GM21786 (cell line): ENCODE data around the gene LINGO1.

Experiments used
- ATAC-seq: cut with Tn5 transposase; IDR thresholded peaks from one replicate; pipeline ENCODE4 v1.9.1; 2021; ENCODE audit not compliant: unreplicated experiment

LINGO1 gene

DNA sequence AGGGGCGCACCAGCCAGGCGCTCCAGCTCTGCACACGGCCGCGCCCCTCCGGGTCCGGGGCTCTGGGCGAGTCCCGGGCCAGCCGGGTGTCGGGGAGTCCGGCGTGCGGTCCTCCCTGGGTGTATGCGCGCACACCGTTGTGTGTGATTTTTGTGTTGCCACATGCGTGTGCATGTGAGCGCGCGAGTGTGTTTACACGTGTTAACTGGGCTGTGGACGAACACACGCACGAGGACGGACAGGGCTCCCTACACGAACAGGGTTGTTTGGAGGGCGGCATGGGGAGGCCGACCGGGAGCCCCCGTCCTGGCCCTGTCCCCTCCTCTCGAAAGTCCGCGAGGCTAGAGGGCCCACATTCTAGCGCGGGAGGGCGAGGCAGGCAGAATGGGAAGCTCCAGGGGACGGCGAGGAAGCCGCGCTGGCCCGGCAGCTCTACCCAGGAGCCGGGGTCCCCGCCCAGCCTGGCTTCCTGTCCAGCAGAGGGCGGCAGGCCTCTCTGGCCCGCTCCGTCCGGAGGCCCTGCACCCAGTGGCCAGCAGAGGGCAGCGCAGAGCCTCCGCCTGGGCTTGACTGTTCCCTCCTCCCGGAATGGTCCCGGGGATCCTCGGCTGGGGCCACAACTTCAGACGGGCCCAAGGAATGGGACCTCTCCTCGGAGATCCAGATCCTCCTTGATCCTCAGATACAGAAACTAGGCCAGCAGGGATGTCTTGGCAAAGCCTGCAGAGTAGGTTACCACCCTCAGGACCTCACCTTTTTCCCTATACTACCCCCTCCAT, 611 bp upstream of the LINGO1 start:
- ATAC-seq: no peak

DNA sequence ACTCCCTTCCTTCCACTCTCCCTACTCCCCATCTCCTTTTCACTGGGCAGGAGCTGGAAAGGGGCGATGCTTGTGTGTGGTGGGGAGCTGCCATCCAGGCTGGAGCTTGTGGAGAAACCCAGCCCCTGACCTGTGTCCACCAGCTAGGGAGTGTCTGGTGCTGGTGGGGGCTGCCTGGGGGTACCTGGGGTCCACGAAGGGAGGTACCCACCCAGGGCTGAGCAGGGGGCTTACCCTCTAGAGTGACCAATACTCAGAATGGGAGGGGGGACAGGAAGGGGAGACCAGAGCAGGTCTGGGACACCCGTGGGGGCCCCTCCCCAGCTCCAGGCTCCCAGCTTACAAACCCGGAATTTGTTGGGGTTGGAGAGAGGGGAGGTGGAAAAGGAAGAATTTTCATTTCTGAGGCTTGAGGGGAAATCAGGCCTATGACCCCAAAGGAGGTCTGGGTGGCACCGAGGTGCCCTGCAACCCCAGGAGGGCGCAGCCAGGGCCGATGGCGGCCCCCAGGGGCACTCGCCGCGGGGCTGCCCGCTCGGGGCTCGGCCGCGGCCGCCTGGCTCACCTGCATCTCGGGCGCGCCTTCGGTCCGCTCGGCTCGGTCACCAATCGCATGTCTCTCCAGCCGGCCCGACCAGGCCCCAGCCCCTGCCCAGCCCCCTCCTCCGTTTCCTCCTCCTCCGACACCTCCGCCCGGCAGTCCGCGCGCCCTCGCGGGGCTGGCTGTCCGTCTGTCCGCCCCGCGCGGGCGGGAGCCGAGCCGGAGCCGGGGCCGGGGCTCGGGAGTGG, 773 bp downstream of the LINGO1 start:
- no peak for ATAC-seq

DNA sequence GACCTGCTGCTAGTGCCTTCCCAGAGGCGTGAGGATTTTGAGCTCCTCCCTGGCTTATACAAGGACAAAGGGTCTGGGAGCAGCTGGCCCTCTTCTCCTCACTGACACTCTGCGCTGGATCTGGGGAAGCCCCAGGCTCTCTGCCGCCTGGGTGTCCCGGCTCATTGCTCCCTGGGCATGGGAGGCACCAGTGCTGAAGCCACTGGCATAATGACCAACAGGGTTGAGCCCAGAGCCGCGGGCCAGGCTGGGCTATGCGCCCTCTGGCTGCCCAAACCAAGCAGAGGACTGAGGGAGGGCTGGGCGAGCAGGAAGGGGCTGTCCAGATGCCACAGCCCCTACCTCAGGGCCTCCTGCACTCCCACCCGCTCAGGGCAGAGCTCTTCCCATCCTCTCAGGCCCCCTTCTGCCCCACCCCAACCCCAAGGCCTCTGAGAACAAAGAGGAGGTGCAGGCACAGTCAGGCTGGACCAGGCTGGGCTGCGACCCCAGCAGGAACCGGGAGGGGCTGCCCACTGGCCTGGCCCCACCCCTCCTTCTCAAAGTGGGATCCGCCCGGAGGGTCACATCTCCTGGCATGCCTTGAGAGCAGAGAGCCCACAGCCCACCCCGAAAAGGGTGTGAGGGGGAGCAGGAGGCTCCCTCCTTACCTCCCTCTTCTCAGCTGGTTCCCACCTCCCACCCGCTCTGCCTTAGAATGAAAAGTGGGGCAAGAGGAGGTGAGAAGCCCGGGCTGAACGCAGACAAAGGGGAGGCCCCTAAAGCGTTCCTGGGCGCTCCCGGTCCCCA, 1.6 kb downstream of the LINGO1 start:
- no peak for ATAC-seq

DNA sequence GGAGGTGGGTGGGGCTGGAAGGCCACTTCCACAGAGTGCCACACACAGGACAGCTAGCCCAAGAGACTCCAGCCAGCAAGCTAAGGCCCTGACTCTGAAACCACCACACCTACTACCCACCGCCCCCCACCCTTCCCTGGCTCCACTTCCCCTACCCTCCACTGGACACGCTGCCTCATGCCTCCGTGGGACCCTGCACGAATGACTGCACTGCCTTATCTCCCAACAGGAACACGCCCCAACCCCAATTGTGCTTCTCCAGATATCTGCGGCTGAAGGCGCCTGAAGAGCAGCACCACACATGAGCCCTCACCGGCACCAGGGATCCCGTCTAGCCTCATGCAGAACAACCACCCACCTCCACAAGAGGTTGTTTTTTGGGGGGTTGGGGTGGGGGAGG, 2.7 kb downstream of the LINGO1 start:
- ATAC-seq: no peak

DNA sequence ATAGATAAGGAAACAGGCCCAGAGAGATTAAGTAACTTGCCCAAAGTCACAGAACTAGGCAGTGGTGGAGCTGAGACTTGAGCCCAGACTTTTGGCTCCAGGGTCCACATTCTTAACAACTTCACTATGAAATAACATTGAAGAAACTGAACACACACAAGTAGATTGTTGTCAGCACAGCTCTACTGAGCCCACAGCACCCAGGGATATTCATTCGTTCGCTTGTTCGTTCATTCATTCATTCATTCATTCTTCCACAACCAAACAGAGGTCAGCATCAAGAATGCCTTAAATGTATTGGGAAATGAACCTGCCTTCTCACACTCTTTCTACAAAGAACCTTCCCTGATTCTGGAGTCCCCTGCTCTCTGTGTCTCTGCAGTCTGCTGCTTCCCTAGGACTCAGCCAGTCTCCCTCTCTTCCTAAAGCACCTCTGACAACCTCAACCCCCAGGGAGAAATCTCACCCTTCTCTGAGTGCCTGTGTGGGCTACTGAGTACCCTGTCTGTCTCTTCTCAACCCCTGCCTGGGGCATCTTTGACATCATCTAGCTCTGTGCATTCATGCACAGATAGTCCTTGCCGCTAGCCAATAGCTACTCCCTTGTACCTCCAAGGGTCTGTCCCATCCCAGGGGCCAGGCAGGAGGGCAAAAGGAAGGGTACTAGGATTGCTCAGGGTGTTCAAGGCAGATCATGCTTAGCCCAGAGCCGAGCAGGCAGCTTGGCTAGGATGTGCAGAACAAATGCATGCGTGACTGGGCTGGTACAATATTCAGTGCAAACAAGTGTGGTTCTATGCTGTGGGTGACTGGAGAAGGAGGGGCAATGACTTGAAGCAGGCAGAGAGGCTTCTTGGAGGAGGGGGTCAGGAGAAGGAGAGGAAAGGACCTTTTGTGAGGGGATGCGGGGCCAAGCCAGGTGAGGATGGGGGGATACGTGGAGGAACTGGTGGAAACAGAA, 3.4 kb downstream of the LINGO1 start:
- ATAC-seq: no peak

DNA sequence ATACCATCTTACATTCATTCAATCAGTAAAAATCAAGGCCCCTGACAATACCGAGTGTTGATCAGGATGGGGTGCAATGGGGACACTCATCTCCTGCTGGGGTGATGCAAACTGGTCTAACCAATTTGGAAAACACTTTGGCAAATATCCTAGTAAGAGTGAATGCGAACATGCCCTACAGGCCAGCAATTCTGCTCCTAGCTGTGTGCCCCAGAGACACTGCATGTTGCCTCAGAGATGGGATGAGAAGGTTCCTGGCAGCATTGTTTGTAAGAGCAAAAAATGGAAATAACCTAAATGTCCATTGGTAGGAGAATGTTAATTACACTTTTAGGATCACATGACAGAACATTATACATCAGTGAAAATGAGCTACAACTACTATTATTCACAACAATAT, 4.7 kb downstream of the LINGO1 start:
- ATAC-seq: no peak

DNA sequence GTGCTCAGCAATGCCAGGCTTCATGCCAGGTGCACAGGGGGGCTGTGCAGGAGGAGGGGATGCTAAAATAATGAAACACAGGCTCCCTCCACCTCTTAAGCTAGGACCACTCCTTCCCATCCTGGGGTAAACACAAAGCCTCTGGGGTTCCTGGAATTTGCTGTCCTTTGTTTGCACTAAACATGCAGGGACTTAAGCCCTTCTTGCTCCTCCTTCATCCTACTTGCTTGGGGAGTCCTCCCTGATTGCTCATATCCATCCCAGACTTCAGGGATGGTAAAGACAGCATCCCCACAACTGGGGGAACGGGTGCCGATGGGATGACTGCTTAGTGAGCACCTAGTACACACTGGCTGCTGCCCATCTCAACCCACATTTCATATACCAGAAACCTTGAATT, 5.1 kb downstream of the LINGO1 start:
- no peak for ATAC-seq

DNA sequence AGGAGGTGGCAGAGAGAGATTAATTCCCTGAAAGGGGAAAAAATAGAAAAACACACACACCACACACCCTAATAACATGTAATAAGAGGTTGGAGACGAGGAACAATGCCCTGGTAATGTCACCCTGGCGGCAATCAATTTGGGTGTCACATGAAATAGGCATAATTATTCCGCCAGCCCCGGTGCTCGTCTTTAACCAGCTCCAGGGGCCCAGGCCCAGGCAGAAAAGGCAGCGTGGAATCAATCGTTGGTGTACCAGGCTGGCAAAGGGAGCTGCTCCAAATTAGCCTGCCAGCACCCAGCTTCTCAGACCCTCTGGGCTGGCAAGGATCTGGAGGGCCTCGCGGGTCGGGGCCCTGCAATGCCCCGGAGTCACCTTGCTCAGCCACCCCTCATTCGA, 5.6 kb downstream of the LINGO1 start:
- no peak for ATAC-seq

DNA sequence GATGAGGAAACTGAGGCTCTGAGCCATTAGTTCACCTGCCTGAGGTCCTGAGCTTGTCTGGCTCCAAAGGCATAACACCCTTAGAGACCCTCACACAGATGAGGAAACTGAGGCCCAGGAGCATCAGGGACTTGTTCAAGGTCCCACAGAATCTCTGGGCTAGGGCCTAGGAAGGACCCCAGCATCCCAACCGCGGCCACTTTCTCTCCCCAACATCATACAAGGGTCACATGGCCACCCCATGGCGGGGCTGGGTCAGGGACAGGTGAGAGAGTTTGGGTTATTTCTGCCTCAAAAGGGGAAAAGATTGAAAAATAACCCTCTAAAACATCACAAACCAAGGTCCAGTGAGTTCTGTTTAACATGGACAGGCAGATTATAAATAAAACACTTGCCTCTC, 6.7 kb downstream of the LINGO1 start:
- ATAC-seq: no peak

DNA sequence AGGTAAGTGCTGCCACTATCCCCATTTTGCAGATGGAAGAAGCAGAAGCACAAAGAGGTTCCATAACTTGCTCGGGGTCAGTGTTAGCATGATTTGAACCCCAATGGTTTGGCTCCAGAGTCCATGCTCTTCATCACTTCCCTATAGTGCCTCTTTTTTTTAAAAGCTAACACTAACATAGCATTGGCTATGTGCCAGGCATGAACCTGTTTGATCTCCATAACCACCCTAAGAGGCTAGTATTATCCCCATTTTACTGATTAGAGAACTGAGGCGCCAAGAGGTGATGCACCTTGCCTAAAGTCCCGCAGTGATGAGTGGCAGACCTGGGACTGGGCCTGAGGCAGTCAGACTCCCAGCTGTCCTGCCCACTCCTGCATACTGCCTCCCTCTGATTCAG, 7.3 kb downstream of the LINGO1 start:
- no peak for ATAC-seq

DNA sequence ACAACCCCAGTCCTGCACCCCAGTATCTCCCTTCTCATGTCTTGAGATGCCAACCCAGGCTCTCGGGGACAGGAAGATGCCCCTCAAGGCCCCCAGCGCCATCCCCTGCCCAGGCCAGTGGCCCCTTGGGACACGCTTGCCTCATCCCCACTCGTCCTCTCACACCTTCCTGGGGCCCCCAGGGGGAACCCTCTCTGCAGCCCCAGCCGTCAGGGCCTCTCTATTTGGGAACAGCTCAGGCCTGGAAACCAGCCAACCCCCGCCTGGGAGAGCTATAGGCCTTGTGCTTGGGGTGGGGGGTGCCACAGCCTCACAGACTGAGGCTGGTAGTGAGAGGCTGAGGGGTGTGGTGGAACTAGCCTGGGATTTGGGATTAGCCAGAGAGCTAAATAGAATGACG, 7.8 kb downstream of the LINGO1 start:
- ATAC-seq: no peak

DNA sequence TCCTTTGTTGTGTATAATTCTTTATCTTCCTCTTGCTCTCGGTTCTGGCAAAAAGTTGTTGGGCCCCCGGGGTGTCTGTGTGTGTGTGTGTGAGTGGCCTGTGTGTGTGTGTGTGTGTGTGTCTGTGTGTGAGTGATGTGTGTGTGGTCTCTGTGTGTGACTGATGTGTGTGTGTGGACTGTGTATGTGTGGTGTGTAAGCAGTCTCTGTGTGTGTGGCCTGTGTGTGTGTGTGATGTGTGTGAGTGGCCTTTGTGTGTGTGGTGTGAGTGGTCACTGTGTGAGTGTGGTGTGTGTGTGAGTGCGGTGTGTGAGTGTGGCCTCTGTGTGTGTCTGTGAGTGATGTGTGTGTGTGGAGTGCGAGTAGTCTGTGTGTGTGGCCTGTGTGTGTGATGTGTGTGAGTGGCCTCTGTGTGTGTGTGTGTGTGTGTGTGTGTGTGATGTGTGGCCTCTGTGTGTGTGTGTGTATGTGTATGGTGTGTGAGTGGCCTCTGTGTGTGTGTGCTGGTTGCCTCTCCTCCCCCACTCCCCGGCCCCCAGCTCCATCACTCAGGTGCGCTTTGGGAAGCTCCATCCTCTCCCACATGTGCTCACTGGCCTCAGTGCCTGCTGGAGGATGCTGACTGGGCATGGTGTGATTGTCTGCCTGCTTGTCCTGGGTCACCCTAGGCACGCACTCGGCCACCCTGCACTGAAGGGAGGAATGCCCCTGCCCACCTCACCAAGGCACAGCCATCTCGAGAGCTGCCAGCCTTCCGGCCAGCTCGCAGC, 8.8 kb downstream of the LINGO1 start:
- no peak for ATAC-seq

DNA sequence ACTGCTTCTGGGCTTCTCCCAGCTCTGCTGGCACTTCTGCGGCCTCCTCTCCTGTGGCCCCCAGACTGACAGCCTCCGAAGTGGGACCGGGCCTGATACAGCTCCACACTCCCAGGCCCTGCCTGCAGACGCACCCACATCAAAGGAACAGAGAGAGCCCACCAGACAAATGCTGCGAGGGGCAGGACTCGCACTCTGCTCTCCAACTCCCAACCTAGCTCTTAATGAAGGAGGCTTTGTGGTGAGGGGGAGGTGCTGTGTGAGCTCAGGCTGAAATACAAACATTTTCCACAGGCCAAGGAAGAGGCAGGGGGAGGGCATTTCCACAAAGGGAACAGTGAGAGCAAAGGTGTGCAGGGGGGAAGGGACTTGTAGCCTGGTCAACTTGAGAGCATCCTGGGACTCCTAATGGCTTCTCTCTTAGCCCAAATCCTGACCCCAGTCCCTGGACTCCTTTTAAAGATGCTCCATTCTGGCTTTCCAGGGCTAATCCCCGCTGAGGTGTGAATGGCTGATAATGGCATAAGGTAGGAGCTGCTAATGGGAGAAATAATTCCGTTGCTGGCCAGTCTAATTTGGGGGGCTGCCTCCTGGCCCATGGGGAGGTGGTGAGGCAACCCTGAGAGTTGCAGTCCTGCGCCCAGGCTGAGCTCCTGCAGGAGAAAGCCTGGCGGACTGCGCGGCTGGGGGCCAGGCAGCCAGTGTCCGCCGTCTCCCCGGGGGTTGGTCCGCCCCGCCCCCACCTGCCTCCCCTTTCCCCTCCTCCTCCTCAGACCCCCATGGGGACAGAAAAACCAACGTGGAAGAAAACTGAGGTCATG, 9.6 kb downstream of the LINGO1 start:
- no peak for ATAC-seq

DNA sequence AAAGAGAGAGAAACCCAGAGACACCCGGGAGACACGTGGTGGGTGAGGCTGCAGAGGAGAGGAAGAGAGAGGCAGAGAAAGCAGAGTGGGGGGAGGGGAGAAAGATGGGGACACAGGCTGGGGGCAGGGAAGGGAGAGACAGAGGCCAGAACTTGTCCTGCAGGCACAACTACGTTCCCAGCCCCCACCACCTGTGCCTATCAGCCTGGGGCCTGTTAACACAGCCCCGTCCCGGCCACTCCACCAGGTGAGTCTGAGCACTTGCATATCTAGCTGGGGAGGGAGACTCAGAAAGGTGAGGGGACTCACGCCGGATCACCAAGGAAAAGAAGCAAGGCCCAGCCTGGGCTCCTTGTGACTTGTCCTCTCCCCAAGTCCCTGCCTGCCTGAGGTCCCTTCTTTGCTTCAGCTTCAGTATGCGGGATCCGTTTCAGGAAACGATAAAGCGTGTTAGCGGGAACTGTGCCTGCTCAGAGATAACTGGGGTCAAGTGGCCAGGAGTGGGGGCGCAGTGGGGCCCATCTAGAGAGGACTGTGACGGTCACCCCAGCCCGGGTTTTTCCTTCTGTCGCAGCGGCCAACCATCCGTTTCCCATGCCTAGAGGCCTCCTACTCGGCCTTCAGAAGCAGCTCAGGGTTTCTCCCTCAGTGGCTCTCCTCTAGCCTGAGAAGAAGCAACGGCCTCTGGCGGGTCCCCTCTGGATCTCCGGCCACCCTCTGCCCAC, 10.3 kb downstream of the LINGO1 start:
- no peak for ATAC-seq

DNA sequence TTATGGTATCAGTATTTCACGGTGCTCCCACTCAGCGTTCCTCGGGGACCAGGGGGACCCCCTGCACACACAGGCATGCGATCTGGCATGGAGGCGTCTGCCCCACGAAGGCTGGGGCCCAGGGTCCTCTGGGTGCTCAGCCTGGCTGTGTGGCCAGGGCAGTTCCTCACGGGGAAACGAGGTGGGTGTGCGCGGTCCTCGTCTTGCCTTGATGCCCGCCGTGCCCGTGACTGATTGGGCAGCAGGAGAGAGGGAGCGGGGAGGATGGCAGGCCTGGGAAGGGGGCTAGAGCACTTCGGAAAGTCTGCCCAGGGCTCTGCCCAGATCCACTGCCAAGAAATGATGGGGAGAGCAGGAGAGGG, 10.9 kb downstream of the LINGO1 start:
- no peak for ATAC-seq

DNA sequence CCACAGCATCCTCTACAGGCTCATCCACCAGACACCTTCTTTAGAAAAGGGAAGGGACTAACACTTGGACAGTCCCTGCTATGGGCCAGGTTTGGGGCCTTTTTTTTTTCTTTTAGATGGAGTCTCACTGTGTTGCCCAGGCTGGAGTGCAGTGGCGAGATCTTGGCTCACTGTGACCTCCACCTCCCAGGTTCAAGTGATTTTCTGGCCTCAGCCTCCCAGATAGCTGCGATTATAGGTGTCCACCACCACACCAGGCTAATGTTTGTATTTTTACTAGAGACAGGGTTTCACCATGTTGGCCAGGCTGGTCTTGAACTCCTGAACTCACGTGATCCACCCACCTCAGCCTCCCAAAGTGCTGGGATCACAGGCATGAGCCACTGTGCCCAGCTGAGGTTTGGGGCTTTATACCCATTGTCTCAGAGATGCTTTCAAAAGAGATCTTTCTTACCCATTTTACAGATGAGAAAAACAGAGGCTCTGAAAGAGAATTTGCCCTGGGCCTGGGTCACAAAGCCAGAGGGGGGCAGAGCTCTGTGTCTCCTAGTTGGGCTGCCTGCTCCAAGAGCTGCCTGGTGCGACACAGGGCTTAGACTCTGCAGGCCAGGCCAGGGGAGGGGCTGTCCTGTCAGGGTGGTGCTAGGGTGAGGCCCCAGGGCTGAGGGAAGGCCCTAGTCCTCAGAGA, 11.6 kb downstream of the LINGO1 start:
- no peak for ATAC-seq

DNA sequence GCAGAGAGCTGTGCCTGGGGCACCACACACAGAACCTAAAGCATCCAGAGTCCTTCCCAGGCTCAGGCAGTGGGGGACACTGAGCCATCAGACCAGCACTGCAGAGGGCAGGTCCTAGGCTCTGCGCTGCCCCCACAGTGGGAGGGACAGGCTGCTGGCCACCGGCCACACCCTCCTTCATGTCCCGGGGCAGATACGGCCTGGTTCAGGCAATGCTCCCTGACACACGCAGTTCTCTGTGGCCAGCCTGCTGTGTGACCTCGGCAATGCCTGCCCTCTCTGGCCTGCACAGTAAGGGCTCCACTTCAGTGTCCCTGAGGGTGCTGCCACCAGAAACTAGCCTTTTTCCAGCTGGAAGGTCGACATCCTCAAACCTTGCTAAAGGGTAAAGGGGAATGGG, 12.4 kb downstream of the LINGO1 start:
- no peak for ATAC-seq

DNA sequence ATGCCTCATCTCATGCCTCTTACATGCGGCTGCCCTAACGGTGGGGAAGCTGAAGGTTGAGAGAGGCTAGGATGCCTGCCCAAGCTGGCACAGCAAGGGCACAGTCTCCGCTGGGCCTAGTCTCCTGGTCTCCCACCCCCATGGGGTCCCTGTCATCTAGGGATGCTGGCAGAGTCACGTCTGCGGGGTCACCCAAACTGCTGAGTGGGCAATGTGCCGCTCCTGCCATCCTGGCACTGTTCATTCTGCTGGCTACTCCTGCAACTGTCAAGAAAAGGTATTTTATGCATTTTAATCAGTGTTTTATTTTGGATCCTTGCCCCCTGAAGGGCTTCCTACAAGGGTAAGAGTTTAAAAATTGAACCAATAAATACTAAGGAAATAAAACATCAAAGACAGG, 12.8 kb downstream of the LINGO1 start:
- no peak for ATAC-seq
